K562 (cell line): ENCODE results near the gene ACTR1B.

ENCODE experiments used
- CTCF ChIP-seq, 3 experiments: IDR thresholded peaks in 2 of 3; conservative IDR thresholded peaks in 1 of 3; 2 replicates each; pipeline ENCODE4 v1.5.1; 2011 to 2012; ENCODE audit warnings: low read length in 3 of 3, mild to moderate bottlenecking in 3 of 3, control low read depth in 2 of 3, improper control_type of control experiment in 1 of 3, inconsistent platforms in 1 of 3, low read depth in 1 of 3, mixed read lengths in 1 of 3, moderate library complexity in 1 of 3; ENCODE audit not compliant: insufficient read depth in 2 of 3
- KDM5B ChIP-seq: fragments of 200-600 bp; sonication (generic); IDR thresholded peaks from 2 replicates; pipeline ENCODE4 v1.6.1; 2012; ENCODE audit warnings: low read depth, mild to moderate bottlenecking, moderate library complexity, low read length, control low read depth, inconsistent platforms; ENCODE audit not compliant: insufficient replicate concordance

GRCh38 chr2:97644023-97644717 lies 19.7 kb downstream of the ACTR1B start:
- TF ChIP-seq KDM5B (no peak), CTCF (IDR thresholded peaks at IDR 0.05 in 2 of 3, conservative IDR thresholded peaks at IDR 0.05 in 1 of 3; ENCODE audit: insufficient read depth in 2 of 3, low read depth in 1 of 3, low read length in 3 of 3) (no peak)
